DMS114 treated with DMSO at 0.1 percent for 48 hours (cell line): ENCODE data around the gene CFAP298.
A peak's percentile ranks its signal among the peaks of the same experiment; 100 is the strongest.
"Not testable (repeated sequence)": the region's sequence is repeated elsewhere in the genome, so short reads cannot be mapped to it uniquely, and the experiment has no call there.

ENCODE experiments used
- DNase-seq: peaks from one replicate; lab custom pipeline; 2025; ENCODE audit not compliant: unreplicated experiment; lab: John Stamatoyannopoulos, UW

CFAP298 gene

DNA sequence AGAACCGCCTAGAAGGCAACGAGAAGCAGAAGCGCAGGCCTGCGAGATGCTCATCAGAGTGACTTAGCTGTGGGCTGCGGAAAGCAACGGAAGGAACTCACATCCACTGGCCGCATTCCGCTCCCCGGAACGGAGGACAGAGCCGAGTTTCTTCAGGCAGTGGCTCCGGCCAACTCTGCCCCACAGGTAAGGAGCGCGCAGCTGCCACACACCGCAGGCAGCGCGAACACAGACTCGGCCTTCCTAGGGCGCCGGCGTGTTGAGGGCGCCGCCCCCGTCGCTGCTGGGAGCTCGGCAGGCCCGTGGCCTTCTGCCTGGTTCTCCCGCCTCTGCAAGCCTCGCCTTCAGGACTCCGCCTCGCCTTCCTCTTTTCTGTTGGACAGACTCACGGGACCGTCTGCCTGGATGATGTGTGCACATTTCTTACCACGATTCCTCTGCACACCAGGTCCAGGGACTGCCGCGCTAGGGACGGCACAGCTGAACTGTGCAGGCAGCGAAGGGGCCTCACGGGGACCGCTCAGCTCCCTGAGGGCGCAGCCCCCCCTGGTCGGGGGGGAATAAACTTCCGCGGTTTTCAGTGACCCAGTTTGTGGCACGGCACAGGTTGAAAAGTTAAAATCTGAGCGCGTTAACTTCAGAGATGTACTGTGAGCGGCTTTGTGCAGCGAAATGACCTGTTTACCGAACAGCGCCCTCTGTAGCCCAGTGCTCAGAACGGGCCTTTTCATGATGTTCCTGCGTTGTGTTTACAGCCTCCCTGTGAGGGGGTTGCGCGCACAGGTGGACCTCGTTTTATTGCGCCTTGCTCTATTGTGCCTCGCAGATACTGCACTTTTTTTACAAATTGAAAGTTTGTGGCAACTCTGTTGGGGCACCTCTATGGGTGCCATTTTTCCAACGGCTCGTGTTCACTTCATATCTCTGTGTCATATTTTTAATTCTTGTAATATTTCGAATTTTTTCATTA, 42.6 kb downstream of the CFAP298 start:
- DNase-seq, result peak; percentile 17

DNA sequence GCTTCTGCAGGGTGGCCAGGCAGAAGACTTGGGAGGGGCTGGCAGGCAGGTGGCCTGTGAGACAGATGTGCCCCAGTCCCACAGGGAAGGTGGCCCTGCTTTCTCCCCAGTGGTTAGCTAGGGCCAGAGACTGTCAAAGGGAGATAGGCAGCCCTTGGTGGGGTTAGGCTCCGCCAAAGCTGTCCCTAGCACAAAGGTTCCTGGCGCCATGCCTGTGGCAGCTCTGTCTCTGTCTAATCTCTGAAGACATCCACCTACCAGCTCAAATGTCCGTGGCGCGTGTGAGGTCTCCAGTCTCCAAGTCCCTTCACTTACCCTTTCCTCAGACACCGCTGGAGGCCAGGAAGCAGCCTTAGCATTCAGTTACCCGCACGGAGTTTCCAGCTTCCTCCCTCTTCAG, 44.6 kb downstream of the CFAP298 start:
- no peak for DNase-seq

DNA sequence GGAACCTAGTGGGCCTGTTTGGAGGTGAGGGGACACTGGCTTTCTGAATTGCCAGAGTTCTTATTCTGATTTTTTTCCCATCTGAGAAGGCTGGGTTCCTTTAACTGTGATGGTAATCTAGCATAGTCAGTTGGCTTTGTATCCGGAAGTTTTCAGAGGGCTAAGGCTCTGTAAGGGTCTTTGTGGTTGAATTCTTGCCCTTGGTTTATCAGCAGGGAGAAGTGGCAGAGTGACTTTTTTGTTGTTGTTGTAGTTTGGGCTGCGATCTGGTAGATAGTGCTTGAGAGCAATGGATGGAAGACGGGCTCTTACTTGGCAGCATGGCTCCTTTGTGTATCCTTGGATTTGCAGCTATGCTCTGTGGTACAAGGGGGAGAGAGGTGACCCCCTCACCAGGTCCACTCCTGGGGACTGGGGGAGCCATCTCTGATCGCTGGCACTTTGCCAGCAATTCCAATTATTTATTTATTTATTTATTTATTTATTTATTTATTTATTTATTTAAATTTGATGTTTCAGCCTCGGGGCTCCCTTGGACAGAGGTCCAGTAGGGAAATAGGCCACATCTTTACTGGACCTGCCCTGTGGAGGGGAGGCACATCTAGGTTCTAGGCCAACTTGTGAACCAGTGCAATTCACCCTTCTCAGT, 45.3 kb downstream of the CFAP298 start:
- DNase-seq, result no peak

DNA sequence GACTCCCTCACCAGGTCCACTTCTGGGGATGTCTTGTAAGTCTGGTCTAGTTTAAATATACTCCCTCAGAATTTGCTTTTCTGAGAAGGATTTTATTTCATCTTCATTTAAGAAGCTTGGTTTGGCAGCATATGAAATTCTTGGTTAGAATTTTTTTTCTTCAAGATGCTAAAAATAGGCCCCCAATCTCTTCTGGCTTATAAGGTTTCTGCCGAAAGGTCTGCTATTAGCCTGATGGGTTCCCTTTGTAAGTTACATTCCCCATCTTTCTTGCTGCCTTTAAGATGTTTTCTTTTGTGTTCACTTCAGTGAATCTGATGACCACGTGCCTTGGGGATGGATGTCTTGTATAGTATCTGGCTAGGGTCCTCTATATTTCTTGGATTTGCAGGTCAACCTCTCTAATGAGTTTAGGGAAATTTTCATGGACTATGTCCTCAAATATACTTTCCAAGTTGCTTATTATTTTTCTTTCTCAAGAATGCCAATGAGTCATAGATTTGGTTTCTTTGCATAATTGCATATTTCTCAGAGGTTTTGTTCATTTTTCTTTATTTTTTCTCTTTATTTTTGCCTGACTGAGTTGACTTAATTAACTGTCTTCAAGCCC, 46.2 kb downstream of the CFAP298 start:
- no peak for DNase-seq

- DNase-seq, result no peak
Observed at GRCh38 chr21:32562915-32563314, 49.3 kb downstream of the CFAP298 start.

DNA sequence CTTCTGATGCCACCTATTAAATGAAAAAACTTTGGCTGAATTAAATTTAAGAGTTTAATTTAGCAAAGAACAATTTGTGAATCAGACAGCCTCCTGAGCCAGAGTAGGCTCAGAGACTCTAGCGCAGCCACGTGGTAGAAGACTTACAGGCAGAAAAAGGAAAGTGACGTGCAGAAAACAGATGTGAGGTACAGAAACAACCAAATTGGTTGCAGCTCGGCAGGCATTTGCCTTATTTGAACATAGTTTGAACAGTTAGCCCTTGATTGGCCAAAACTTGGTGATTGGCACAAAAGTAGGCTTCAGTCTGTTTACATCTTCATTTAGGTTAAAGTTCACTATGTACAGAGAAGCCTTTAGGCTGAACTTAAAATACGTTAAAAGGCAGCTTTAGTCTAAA, 49.8 kb downstream of the CFAP298 start:
- no peak for DNase-seq

DNA sequence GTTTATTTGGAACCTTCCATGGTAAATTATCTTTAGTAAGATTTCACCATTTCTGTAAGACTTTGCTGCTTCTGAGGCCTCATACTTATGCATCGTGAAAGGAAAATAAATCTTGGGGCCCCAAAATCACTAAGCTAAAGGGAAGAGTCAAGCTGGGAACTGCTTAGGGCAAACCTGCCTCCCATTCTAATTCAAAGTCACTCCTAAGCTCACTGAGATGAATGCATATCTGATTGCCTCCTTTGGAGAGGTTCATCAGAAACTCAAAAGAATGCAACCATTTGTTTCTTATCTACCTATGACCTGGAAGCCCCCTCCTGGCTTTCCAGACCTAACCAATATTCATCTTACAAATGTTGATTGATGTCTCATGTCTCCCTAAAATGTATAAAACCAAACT, 50.7 kb downstream of the CFAP298 start:
- DNase-seq, result not testable (repeated sequence)

GRCh38 chr21:32560896-32561295, 51.3 kb downstream of the CFAP298 start:
- DNase-seq, result no peak

DNA sequence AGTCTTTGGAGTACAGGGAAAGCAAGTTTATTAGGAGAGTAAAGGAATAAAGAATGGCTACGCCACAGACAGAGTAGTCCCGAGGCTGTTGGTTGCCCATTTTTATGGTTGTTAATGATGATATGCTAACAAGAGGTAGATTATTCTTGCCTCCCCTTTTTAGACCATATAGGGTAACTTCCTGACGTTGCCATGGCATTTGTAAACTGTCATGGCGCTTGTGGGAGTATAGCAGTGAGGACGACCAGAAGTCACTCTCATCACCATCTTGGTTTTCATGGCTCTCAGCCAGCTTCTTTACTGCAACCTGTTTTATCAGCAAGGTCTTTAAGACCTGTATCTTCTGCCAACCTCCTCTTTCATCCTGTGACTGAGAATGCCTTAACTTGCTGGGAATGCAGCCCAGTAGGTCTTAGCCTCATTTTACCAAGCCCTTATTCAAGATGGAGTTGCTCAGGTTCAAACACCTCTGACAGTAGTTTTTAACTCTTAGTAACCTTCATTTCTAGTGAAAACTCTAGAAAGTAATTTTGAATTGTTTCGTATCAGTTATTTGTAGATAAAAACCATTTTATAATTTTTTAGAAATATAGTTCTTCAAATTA, 53.1 kb downstream of the CFAP298 start:
- no peak for DNase-seq

- DNase-seq, result no peak
Observed at GRCh38 chr21:32558106-32558505, 54.1 kb downstream of the CFAP298 start.

DNA sequence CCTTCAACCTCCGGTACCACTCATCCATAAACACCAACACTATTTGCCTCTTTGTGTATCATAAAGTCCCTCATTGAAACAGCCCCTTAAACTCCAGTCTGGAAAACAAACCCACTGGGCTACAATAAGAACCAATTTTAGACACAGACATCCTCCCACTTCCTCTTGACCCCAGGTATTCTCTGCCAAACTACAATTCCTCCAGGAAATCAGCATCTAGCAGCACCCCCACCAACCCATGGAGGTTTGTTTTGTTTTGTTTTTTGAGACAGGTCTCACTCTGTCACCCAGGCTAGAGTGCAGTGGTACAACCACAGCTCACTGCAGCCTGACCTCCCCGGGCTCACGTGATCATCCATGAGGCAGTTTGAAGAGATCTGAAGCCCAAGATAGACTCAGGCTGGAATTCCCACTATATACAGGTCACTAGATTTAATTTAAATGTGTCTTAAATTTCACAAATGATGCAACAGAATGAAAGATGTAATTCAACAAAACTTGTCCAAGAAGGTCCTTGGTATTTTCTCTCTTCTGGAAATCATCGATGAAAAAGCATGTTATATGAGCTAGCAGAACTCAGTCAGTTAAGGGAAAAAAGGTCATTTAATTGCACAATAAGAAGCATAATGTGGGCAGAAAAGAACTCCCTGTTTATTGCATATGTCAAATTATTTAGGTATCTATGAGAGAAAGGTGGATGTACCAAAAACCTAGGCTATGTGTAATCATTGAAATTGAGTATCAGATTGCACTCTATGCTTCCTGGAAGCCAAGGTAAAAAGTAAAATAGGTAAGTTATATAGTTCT, 57.1 kb downstream of the CFAP298 start:
- no peak for DNase-seq

GRCh38 chr21:32549886-32550285, 62.3 kb downstream of the CFAP298 start:
- no peak for DNase-seq

- no peak for DNase-seq
Observed at GRCh38 chr21:32549440-32549839, 62.7 kb downstream of the CFAP298 start.
